ENCODE data around the gene DLGAP3.

The DLGAP3 gene

GRCh38 chr1:34869760-34870159 lies 59.7 kb downstream of the DLGAP3 start:
- H3K4me3 ChIP-seq (ENCODE audit: low read depth, low read length), result no peak overlapping the region

DNA sequence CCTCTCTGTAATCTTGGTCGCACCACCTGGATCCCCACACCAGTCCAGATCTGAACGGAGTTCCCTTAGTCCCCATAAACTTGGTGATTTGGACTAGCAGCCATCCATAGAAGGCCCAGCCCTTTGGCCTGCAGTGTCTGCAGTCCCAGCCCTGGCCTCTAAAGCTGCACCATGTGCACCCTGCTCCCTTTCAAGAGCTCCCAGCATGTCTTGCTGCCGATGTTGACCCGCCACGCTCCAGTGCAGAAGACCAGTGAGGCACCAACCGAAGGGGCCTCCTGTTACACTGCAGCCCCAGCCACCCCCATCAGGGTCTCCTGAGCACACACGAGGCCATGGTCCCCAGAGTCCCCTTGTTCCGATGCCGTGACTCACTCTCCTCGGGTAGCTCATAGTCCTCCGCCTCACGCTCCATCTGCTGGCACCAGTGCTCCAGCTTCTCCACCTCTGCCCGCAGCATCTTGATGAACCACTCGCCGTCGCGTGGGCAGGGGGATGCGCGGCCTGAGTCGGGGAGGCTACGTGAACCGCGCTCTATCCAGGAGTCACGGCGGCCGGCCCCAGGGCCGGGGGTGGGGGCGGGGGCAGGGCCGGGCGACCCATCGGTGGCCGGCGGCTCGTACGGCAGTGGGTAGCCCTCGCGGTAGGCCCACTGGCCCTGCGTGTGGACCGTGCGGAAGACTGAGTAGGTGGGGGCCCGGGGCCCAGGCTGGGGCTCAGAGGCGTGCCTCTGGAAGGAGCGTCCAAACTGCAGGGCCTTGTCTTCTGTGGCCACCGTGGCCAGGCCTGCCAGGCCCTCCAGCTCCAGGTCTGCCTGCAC lies 61.0 kb downstream of the DLGAP3 start:
- Histone ChIP-seq H3K9me3 (no peaks in the 10 kb centered on the region), H3K4me3 (ENCODE audit: low read depth, low read length) (no peak overlapping the region), H3K4me1 (no peaks in the 10 kb centered on the region), H3K36me3 (no peaks in the 10 kb centered on the region), H3K27me3 (no peaks in the 10 kb centered on the region)
- TF ChIP-seq CTCF (IDR thresholded peaks at IDR 0.05; ENCODE audit: low read depth, low read length), result no peak
- no peak for DNase-seq

More at GRCh38 chr1:34869760-34870159, 59.7 kb downstream of the DLGAP3 start:
- no peak for DNase-seq
- TF ChIP-seq CTCF (IDR thresholded peaks at IDR 0.05; ENCODE audit: low read depth, low read length), result no peak
- Histone ChIP-seq H3K9me3 (no peaks in the 10 kb centered on the region), H3K27me3 (no peaks in the 10 kb centered on the region), H3K36me3 (no peaks in the 10 kb centered on the region), H3K4me1 (no peaks in the 10 kb centered on the region)

DNA sequence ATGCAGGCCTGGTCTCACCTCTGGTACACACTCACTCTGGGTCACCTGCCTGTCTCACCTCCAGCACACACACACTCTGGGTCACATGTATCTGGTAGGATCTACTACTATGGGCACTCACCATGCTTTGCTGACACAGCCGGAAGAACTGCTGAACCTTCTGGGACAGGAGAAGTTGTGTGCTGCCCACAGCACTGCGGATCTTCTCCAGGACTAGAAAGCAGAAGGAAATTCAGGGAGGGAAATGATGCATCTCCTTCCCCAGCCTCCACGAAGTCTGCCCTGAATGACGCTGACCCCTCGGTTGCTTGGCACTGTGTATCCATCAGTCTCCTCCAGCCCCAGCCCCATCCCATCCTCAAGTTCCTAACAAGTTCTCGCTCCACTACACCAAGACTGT lies 62.0 kb downstream of the DLGAP3 start:
- no peak for TF ChIP-seq CTCF (IDR thresholded peaks at IDR 0.05; ENCODE audit: low read depth, low read length)
- Histone ChIP-seq H3K4me1 (no peaks in the 10 kb centered on the region), H3K9me3 (no peaks in the 10 kb centered on the region), H3K27me3 (no peaks in the 10 kb centered on the region), H3K36me3 (no peaks in the 10 kb centered on the region), H3K4me3 (ENCODE audit: low read depth, low read length) (no peak overlapping the region)
- no peak for DNase-seq

DNA sequence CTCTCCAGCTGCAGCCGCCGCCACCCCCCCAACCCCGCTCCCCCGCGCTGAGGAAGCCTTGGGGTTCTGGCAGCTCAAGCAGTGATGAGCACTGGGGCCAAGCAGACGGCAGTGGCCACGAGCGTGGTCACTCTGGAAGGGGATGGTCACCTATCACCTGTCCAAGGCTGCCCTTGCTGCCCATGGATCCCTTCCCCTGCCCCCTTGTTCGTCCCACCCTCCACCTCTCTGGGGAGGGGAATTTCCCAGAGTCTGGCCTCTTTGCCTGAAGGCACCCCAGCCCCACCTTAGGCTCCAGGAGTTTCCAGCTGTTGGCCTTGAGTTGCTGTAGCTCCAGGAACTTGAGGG lies 62.7 kb downstream of the DLGAP3 start:
- Histone ChIP-seq H3K9me3 (no peaks in the 10 kb centered on the region), H3K4me1 (no peaks in the 10 kb centered on the region), H3K4me3 (ENCODE audit: low read depth, low read length) (no peak overlapping the region), H3K27me3 (no peaks in the 10 kb centered on the region), H3K36me3 (no peaks in the 10 kb centered on the region)
- no peak for TF ChIP-seq CTCF (IDR thresholded peaks at IDR 0.05; ENCODE audit: low read depth, low read length)
- no peak for DNase-seq

- H3K36me3 ChIP-seq, result no peaks in the 10 kb centered on the region
- H3K27me3 ChIP-seq, result no peaks in the 10 kb centered on the region
- H3K4me1 ChIP-seq, result no peaks in the 10 kb centered on the region
- peak; percentile 73 for TF ChIP-seq CTCF (IDR thresholded peaks at IDR 0.05; ENCODE audit: low read depth, low read length)
- no peaks in the 10 kb centered on the region for H3K9me3 ChIP-seq
- peak overlapping the region; percentile 45 for H3K4me3 ChIP-seq (ENCODE audit: low read depth, low read length)
- peak; percentile 68 for DNase-seq
These were observed 63.3 kb downstream of the DLGAP3 start for GRCh38 chr1:34865981-34866761.

DNA sequence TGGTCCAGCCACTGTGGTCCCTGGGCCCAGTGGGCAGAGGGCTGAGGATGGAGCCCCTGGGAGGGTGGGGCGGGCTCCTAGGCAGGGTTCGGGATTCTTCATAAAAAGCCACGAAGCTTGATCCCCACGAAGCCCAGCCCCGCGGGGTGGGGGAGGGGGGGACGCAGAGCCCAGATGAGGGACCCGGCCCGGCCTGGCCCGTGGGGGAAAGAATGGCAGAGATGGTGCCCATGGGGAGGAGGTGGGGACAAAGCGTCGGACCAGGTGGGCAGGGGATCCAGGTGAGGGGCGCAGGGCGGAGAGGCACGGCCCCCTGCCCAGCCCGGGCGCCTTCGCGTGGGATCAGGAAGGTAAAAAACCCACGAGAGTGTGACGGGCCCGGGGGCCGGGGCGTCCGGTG lies 63.9 kb downstream of the DLGAP3 start:
- DNase-seq, result no peak
- Histone ChIP-seq H3K36me3 (no peaks in the 10 kb centered on the region), H3K4me3 (ENCODE audit: low read depth, low read length) (no peak overlapping the region), H3K9me3 (no peaks in the 10 kb centered on the region), H3K27me3 (no peaks in the 10 kb centered on the region), H3K4me1 (no peaks in the 10 kb centered on the region)
- no peak for TF ChIP-seq CTCF (IDR thresholded peaks at IDR 0.05; ENCODE audit: low read depth, low read length)

Data from BE2C (cell line).